Transverse colon (tissue), 4 donors: ENCODE measurements around the gene MROH2A. TPM values are rescaled to one million over a fixed set of nuclear protein-coding genes. Genes with fewer than 3 reads are reported as not detected.
"Not testable (repeated sequence)": the region's sequence is repeated elsewhere in the genome, so short reads cannot be mapped to it uniquely, and the experiment has no call there.

Experiments
- DNase-seq: peaks from one replicate; pipeline ENCODE4 v3.0.0-alpha.2; 2019
- H3K27ac ChIP-seq, 4 donors: fragments of 200-600 bp; sonication (generic); 2 replicates each; pipeline ENCODE4 v1.5.1; 2016 to 2018; ENCODE audit warnings: inconsistent platforms in 4 of 4
- H3K27me3 ChIP-seq: fragments of 200-600 bp; sonication (generic); 2 replicates; pipeline ENCODE4 v1.5.1; 2017; ENCODE audit warnings: inconsistent platforms
- H3K36me3 ChIP-seq, 4 donors: fragments of 200-600 bp; sonication (generic); 2 replicates each; pipeline ENCODE4 v1.5.1; 2017 to 2019; ENCODE audit warnings: inconsistent platforms in 4 of 4
- H3K4me1 ChIP-seq, 4 donors: fragments of 200-600 bp; sonication (generic); 2 replicates each; pipeline ENCODE4 v1.5.1; 2017 to 2020; ENCODE audit warnings: inconsistent platforms in 4 of 4
- H3K4me3 ChIP-seq, 4 donors: fragments of 200-600 bp; sonication (generic); 1 replicate in 1 of 4; 2 replicates in 3 of 4; pipeline versions ENCODE4 v1.5.1 to v1.6.1; 2017 to 2019; ENCODE audit warnings: inconsistent platforms in 4 of 4
- H3K9me3 ChIP-seq, 2 donors: fragments of 200-600 bp; sonication (generic); 2 replicates each; pipeline ENCODE4 v1.5.1; 2017 to 2019; ENCODE audit warnings: inconsistent platforms in 2 of 2
- CTCF ChIP-seq, 5 experiments: fragments of 200-600 bp in 3 of 5; fragments of 450-650 bp in 2 of 5; sonication (generic) in 3 of 5; IDR thresholded peaks; 1 replicate in 2 of 5; 2 replicates in 3 of 5; pipeline ENCODE4 v1.5.1; 2016 to 2017; ENCODE audit warnings: antibody characterized with exemption in 5 of 5, inconsistent platforms in 3 of 5, mild to moderate bottlenecking in 2 of 5, moderate library complexity in 1 of 5
- EP300 ChIP-seq: sonication (generic); formaldehyde crosslinking; IDR thresholded peaks from one replicate; pipeline ENCODE4 v1.6.1; 2017; ENCODE audit warnings: antibody characterized with exemption, low read depth
- POLR2A ChIP-seq: fragments of 450-650 bp; IDR thresholded peaks from one replicate; pipeline ENCODE4 v1.6.1; 2016; ENCODE audit warnings: antibody characterized with exemption, mild to moderate bottlenecking, moderate library complexity
- POLR2AphosphoS5 ChIP-seq, 3 donors: sonication (generic); formaldehyde crosslinking; IDR thresholded peaks; one replicate each; pipeline ENCODE4 v1.6.1; 2016; ENCODE audit warnings: antibody characterized with exemption in 3 of 3
- WGBS, 2 donors: methylation state at CpG; one replicate each; pipeline ENCODE4 v1.1.5; 2018; ENCODE audit warnings: low coverage in 1 of 2; 5-methylcytosine and 5-hydroxymethylcytosine counted together
- in situ Hi-C, 4 donors: fragments of 200-750 bp; cut with MboI; loops; one replicate each; pipeline versions ENCODE4 v1.15.0 to v1.15.1; 2017; ENCODE audit warnings: low sequenced_read_pairs in 3 of 4, low pct_ligation_motif_present in 1 of 4, low pct_unique_long_range_greater_than_20kb in 1 of 4
- intact Hi-C: fragments of 100-400 bp; cut with DNase I; formaldehyde crosslinking; loops from one replicate; pipeline ENCODE4 v1.15.1; 2023; ENCODE audit warnings: low total_unique reads
- total RNA-seq, 4 donors: library from RNA; depleted of rRNA; stranded (reverse); fragments of >200 nt; gene quantifications; one replicate each; pipeline ENCODE4 v1.1.0, GENCODE V29; 2016

Gene MROH2A
- total RNA-seq, 4 donors from 2014 or later = 0.14 TPM; not detected in 3

- in situ Hi-C loops (no loop called here), intact Hi-C loops (no loop called here)
These were observed 30.9 kb upstream of the MROH2A start for GRCh38 chr2:233747283-233747544.

GRCh38 chr2:233750689-233751088 lies 27.4 kb upstream of the MROH2A start:
- H3K27me3 ChIP-seq, H3K9me3 ChIP-seq, H3K27ac ChIP-seq, in situ Hi-C loops, DNase-seq, H3K4me3 ChIP-seq, intact Hi-C loops, H3K4me1 ChIP-seq, H3K36me3 ChIP-seq: not testable (repeated sequence)
- 82% methylated on average over 2 of the region's 2 CpGs; no CpG with 5 or more reads in 1 of the 2 donors for WGBS, 2 donors

More at GRCh38 chr2:233747283-233747544, 30.9 kb upstream of the MROH2A start:
- Histone ChIP-seq H3K4me1 (no peaks in the 10 kb centered on the region), H3K27me3 (no peaks in the 10 kb centered on the region), H3K9me3 (peaks cover 3 to 5% of the 10 kb centered on the region in 2 donors), H3K27ac (no peak overlapping the region), H3K36me3 (no peaks in the 10 kb centered on the region), H3K4me3 (no peak overlapping the region)
- WGBS, 2 donors = 93% methylated on average over 6 of the region's 6 CpGs; no CpG with 5 or more reads in 1 of the 2 donors
- no peak for TF ChIP-seq EP300
- TF ChIP-seq POLR2A = no peak
- no peak for TF ChIP-seq POLR2AphosphoS5 (IDR thresholded peaks at IDR 0.05)
- TF ChIP-seq CTCF (IDR thresholded peaks at IDR 0.05) = no peak
- no peak for DNase-seq

- H3K9me3 ChIP-seq, H3K4me1 ChIP-seq, H3K4me3 ChIP-seq, H3K27ac ChIP-seq, intact Hi-C loops, in situ Hi-C loops, DNase-seq, H3K36me3 ChIP-seq, H3K27me3 ChIP-seq: not testable (repeated sequence)
- WGBS, 2 donors = 52 to 64% methylated on average over 2 of the region's 2 CpGs
These were observed 26.7 kb upstream of the MROH2A start for GRCh38 chr2:233751212-233752009.

GRCh38 chr2:233754872-233755611 lies 23.1 kb upstream of the MROH2A start:
- intact Hi-C loops (no loop called here), in situ Hi-C loops (no loop called here)
- H3K4me1 ChIP-seq = peaks cover 0 to 22% (median 5%) of the 10 kb centered on the region in 4 donors
- no peaks in the 10 kb centered on the region for H3K36me3 ChIP-seq
- no peak for DNase-seq
- WGBS, 2 donors = 82 to 95% methylated on average over 25 to 39 of the region's 44 CpGs
- H3K27ac ChIP-seq = no peak overlapping the region
- H3K9me3 ChIP-seq = peaks cover 3 to 5% of the 10 kb centered on the region in 2 donors
- no peak for TF ChIP-seq EP300
- no peak for TF ChIP-seq POLR2AphosphoS5 (IDR thresholded peaks at IDR 0.05)
- TF ChIP-seq POLR2A = no peak
- no peak for TF ChIP-seq CTCF (IDR thresholded peaks at IDR 0.05)
- H3K4me3 ChIP-seq = no peak overlapping the region
- no peaks in the 10 kb centered on the region for H3K27me3 ChIP-seq

- H3K4me1 ChIP-seq = peaks cover 0 to 22% (median 5%) of the 10 kb centered on the region in 4 donors
- no peaks in the 10 kb centered on the region for H3K9me3 ChIP-seq
- no peak overlapping the region for H3K4me3 ChIP-seq
- no peak for DNase-seq
- 35 to 36% methylated on average over 6 to 7 of the region's 7 CpGs for WGBS, 2 donors
- TF ChIP-seq EP300 (no peak), POLR2A (no peak), CTCF (IDR thresholded peaks at IDR 0.05) (no peak), POLR2AphosphoS5 (IDR thresholded peaks at IDR 0.05) (no peak)
- intact Hi-C loops (no loop called here), in situ Hi-C loops (no loop called here)
- no peak overlapping the region for H3K27ac ChIP-seq
- H3K36me3 ChIP-seq = no peaks in the 10 kb centered on the region
- no peaks in the 10 kb centered on the region for H3K27me3 ChIP-seq
These were observed 21.6 kb upstream of the MROH2A start for GRCh38 chr2:233756429-233757081.
